HG03045 (cell line): ENCODE measurements around the gene IRGQ.
"Not testable (repeated sequence)": the region's sequence is repeated elsewhere in the genome, so short reads cannot be mapped to it uniquely, and the experiment has no call there.

Experiments used
- ATAC-seq: cut with Tn5 transposase; IDR thresholded peaks from one replicate; pipeline ENCODE4 v1.9.1; 2021; ENCODE audit warnings: mild to moderate bottlenecking, moderate library complexity; ENCODE audit not compliant: unreplicated experiment

Gene IRGQ

DNA sequence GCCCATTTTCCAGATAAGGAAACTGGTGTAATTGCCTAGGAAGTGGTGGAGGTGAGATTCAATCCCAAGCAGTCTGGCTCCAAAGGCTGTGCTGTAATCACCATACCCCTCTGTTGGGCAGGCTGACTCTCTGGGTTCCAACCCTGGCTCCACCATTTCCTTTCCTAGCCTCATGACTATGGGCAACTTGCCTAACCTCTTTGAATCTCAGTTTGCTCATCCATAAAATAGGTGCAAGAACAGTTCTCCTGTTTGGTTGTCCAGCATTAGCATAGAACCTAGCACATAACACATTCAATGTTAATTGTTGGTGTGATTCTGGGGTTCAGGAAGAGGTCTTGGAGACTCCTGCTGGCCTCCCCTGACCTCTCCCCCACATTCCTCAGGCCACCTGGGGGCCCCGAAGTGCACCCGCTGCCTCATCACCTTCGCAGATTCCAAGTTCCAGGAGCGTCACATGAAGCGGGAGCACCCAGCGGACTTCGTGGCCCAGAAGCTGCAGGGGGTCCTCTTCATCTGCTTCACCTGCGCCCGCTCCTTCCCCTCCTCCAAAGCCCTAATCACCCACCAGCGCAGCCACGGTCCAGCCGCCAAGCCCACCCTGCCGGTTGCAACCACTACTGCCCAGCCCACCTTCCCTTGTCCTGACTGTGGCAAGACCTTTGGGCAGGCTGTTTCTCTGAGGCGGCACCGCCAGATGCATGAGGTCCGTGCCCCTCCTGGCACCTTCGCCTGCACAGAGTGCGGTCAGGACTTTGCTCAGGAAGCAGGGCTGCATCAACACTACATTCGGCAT, 2.7 kb upstream of the IRGQ start:
- ATAC-seq = no peak

DNA sequence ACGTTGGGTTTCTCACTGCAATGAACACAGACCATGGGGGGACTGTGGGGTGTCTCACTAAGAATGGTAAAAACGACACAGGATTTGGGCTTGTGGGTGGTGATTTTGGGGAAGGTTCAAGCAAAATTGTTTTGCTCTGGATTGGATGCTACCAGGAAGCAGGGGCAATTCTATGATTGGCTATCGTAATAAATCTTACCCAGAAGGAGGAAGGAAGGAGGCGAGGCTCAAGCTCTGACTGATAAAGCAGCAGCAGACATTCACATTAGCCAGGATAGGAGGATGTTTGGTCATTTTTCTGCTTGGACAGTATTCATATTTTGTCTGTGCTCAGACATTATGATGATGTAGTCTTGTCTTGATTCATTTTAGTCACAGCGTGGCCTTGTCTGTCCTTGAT, 1.9 kb upstream of the IRGQ start:
- ATAC-seq = no peak

DNA sequence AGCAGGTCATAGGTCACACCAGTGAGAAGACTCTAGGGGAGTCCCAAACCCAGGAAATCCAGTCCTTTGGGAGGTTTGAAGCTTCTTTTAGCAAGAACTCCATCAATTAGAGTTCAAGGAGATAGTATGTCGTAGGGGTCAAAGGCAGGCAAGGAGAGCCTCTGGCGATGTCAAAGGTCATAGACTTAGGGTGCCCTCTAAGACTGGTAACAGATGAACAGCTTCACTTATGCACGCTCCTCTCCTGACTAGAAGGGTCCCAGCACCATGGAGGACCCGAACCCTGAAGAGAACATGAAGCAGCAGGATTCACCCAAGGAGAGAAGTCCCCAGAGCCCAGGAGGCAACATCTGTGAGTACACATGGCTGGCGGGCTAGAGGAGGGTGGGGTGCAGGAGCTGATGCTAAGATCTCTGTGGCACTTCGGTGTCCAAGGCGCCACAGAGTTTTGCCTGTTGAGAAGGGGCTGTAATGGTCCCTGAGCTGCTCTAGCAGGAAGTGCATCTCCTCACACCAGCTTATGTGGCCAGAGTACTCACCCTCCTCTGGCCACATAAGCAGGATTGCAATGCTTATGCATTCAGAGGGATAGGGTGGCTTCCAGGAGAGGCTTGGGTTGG, 1.0 kb upstream of the IRGQ start:
- ATAC-seq = no peak

DNA sequence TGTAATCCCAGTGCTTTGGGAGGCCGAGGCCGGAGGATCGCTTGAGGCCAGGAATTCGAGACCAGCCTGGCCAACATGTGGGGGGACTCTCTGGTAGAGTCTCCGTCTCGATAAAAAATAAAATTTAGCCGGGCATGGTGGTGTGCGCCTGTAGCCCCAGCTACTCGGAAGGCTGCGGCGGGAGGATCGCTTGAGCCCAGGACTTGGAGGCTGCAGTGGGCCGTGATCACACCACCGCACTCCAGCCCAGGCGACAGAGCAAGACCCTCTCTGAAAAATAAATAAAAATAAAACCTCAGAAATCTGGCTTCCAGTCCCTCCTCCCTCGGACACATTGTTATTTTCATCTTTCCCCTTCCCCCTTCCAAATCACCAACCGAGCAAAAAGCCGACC, 332 bp downstream of the IRGQ start:
- ATAC-seq = peak; percentile 9

DNA sequence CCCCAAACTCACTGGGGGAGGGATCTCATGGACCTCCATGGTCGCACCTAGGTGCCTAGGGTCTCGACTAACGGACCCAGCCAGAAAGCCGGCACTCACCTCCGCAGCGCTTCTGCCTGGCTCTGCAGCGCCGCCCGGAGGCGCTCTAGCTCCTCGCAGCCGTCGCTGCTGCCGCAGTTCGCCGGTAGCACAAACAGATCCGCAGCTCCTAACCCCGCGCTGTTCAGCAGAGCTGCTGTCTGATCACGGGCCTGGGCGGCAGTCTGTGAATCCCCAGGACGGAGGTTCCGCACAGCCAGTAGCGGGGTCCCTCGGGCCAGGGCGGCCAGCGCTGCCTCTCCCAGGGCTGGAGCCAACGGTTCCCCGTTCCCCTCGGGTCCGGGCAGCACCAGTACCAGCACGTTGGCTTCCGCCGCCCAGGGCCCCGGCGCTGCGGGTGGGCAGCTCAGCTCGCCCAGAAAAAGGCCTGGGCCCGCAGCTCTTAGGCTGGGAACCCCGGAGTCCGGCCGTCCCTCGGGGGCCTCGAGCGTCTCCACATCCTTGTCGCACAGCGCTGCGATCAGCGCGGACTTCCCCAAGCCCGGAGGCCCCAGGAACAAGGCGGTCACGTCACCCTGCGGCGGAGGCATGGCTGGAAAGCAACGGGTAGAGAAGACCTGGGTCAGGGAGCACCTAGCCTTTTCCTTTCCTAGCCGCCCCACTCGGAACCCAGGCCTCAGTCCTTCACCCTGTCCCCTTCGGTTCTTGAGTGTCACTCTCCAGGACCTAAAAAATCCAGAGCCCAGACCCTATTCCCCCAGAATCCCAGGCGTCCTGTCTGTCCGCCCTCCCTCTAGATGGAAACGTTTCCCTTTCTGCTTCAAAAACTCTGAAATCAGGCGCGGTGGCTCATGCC, 977 bp downstream of the IRGQ start:
- ATAC-seq = no peak

DNA sequence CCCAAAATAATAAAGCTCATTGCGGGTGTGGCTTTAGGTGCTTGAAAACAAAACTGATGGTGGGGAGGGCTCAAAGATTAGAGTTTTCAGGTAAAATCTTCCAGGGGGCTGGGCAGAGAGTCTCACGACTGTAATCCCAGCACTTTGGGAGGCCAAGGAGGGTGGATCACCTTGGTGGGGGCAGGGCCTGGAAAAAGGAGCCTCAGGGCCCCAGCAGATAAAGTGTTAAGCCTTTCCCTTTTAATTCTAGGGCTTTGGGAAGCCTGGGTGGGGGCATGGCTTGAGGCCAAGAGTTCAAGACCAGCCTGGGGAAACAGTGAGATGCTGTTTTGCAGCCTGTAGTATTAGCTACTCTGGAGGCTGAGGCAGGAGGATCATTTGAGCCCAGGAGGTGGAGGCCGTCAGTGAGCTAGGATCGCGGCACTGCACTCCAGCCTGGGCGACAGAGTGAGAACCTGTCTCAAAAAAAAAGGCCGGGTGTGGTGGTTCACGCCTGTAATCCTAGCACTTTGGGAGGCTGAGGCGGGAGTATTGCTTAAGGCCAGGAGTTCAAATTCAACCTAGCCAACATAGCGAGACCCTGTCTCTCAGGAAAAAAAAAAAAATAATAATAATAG, 1.7 kb downstream of the IRGQ start:
- ATAC-seq = no peak

DNA sequence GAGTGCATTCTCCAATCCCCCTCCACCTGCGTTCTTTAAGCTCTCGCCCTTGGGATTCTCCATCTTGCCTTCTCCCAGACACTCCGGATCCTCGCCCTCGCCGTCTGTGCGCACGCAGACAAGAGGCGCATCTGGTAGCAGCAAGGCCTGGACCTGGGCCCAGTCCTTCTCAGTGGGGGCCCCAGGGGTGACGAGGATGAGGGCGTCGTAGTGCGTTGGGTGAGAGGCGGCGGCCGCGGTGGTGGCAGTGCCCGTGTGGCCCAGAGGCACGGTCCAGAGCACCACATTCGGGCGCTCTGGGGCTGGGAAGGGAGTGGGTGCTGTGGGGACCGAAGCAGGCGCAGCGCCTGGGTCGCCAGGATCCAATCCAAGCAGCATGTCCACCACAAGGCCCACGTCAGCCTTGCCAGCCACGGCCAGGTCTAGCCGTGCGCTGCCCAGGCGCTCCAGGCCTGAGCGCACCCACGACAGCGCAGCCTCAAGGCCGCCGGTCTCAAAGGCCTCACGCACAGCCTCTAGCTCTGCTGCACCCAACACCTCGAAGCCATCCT, 3.1 kb downstream of the IRGQ start:
- no peak for ATAC-seq

DNA sequence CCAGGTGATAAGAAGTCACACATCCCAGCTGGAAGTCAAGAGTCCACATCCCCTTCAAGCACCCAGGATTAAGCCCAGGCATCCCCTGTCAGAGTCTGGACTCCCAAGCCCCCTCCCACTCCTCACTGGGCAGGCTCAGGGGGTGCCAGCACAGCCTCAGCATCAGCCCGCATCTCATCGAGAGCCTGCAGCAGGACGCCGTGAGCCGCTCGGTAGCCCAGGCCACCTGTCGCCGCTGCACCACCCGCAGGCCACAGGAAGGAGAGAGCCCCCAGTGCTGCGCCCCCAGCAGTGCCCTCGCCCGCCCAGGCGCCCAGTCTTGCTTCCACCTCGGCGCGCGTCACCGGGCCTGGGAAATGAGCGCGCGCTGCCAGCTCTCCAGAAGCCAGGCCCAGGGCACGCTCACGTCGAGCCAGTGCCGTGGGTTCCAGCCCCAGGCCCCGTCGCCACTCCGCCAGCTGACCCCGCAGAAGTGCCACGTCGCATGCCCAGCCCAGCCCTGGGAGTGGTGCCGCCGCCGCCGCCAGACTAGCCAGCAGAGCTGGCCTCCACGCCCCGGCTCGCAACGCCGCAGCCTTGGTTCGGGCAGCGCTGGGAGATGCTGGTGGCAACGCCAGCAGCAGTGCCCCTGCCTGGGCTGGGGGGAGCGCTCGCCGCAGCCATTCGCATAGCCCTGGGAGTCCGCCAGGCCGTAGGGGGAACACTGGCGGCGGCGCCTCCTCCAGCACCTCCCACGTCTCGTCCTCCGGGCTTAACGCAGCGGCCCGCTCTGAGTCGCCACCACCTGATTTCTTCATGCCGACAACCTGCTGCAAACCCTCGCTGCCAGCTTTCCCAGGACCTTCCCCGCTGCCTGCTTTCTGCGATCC, 3.8 kb downstream of the IRGQ start:
- no peak for ATAC-seq

DNA sequence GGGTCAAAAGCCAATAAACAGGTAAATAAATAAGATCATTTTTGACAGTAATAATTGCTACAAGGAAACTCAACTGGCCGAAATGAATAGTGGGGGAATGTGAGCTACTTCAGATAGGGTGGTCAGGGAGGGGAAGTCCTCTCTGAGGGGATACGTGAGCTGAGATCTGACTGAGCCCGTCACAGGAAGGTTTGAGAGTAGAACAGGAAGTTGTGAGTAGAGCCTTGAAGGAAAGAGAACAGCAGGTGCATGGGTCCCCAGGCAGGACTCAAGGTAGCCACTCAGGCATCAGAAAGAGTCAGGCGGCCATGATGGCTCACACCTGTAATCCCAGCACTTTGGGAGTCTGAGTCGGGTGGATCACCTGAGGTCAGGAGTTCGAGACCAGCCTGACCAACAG, 6.3 kb downstream of the IRGQ start:
- ATAC-seq = no peak

DNA sequence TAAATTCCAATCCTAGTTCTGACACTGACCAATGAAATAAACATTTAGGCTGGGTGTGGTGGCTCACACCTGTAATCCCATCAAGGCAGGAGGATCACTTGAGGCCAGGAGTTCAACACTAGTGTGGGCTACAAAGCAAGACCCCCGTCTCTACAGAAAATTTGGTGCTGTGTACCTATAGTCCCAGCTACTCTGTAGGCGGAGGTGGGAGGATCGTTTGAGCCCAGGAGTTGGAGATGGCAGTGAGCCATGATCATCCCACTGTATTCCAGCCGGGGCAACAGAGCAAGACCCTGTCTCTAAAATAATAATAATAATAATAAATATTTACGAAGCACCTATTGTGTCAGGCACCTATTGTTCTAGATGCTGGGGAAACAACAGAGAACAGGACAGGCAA, 6.7 kb downstream of the IRGQ start:
- no peak for ATAC-seq

DNA sequence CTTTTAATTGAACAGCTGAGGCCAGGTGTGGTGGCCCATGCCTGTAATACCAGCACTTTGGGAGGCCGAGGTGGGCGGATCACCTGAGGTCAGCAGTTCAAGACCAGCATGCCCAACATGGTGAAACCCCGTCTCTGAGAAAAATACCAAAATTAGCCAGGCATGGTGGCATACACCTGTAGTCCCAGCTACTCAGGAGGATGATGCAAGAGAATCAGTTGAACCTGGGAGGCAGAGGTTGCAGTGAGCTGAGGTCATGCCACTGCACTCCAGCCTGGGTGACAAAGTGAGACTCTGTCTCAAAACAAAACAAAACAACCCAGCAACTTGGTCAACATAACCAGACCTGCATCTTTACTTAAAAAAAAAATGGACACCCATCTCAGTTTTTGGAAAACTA, 8.9 kb downstream of the IRGQ start:
- not testable (repeated sequence) for ATAC-seq

DNA sequence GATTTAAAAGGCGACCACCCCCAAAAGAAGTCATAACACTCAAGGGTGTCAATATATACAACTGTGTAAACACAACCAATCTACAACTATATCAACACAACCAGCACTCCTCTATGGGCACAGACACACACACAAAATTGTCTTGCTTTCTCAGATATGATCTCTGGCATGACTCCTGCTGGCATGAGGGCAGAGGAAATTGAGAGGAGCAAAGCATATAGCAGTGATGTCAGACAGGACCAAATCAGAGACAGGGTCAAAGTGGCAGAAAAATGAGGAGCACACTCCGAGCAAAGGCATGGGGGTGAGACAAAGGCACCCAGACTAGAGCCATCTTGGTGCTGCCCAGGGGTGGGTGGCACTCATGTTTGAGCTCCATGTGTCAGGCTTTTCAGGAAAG, 9.6 kb downstream of the IRGQ start:
- ATAC-seq = no peak

DNA sequence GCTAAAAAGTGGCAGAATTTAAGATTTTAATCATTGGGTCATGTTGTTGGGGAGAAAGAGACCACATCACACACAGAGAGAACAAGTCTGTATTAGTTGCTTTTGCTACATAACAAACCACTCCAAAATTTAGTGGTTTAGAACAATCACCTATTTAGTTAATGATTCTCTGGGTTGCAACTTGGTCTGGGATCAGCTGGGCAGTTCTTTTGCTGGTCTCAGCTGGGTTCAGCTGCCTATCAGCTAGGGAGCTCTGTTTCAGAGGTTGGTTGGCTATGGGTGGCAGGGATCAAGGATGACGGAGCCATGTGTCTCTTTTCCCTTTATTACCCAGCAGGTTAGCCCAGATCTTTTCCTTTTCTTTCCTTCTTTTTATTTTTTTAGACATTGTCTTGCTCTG, 11.4 kb downstream of the IRGQ start:
- ATAC-seq = no peak

DNA sequence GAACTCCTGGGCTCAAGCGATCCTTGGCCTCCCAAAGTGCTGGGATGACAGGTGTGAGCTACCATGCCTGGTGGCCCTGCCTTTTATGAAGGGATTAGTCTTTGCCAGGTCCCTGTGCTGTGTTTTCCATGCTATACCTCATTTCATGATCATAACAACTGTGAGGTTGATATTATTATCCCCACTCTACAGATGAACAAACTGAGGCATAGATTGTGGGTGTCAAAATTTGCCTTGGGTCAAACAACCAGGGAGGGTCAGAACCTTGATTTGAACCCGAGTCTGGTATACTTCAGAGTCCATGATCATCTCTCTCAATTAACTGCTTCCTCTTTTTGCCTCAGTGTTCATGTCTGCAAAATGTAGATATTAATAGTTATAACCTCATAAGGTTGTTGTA, 13.4 kb downstream of the IRGQ start:
- no peak for ATAC-seq

DNA sequence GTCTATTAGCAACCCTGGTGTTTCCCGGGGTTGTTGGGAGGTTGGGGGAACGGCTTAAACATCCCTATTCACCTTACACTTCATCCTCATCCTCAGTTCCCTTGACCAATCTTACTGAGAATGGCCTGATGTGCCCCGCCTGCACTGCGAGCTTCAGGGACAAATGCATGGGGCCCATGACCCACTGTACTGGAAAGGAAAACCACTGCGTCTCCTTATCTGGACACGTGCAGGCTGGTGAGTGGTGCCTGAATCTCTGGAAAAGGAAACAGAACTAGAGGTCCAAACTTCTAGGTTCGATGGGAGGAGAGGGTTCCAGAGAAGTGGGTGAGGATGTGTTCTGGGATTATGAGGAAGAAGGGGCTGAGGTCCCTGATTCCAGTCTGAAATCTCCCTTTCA, 14.5 kb downstream of the IRGQ start:
- ATAC-seq = no peak

DNA sequence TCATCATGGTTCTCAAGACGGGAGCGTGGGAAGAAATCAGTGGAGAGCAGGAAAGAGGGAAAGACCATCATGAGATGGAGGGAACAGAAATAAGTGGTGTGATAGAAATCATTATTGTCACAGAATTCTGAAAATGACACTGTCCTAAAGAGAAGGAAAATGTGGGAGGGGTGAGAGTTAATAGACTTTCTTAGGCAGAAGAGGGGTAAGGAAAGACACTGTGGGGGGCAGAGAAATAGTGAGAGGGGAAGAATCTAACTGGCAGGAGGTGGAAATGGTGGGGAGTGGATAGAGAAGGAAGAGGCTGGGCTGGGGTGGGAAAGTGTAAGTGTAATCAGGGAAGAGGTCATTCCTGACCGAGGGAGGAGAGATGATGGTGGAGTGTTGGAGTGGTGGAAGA, 17.1 kb downstream of the IRGQ start:
- no peak for ATAC-seq

DNA sequence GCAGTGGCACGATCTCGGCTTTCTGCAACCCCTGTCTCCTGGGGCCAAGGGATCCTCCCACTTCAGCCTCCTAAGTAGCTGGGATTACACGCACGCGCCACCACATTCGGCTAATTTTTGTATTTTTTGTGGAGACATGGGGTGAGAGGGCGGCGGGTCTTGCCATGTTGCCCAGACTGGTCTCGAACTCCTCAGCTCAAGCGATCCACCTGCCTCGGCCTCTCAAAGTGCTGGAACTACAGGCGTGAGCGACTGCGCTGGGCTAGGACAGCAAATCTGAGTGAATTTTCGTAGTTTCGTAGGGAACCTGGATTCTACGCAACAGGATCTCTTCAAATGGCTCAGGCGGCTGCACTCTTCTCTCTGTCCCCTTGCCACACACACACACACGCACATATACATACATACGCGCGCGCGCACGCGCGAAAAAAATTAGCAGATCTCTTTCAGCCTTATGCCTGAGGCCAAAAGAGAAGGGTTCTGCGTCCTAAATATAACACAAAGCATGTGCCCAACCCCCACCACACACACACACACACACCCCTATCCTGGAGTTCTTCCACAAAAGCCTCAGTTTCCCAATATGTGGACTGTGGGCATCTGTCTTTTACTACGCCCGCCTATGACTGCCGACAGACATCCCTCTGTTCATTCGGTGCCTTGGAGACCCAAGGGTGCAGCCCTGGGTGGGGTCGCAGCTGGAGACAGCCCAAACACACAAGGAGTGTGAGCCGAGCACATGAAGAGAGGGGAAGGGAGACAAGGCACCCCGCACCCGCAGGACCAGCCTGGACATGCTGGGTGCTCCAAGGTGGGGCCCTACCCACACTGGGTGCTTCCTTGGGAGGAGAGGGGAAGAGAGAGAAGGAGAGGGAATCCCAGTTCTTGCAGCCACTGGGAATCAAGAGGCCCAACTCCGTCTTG, 19.7 kb downstream of the IRGQ start:
- no peak for ATAC-seq

DNA sequence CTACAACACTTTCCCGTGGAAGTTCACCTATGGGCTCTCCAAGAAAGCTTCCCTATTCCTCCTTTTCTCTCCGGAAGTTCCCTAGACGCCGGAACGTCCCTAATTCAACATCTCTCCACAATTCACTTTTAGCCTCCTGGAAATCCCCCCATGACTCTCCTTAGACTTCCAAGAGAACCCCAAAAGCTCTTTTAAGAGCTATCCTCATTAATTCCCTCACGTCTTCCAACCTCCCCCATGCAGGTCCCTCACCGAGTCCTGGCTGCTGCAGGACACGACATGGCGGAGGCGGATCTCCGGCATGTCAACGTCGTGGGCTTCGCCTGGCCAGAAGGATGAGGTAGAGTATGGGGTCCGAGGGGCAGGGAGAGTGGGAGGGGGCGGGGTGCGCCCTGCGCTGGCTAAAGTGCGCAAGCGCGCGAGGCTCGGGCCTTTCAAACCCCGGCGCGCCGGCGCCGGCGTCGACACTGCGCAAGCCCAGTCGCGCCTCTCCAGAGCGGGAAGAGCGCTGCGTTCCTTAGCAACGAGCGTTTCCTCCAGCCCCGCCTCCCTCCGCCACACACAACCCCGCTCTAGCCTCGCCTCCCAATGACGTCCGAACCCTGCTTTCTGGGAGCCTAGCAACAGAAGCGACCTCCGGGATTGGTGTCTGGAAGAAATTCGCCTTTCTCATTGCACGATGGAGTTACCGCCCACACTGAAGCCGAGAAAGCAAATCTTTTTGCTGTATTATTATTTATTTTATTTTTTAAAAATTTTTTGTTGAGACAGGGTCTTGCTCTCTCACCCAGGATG, 20.6 kb downstream of the IRGQ start, which contains the start of the genes PINLYP and XRCC1:
PINLYP (plus strand) TSS at position 646 of the 795 bp plus-strand sequence. CDS start 1,391 bp downstream, outside the sequence.
XRCC1 (minus strand) TSS at position 372 of the 795 bp plus-strand sequence; CDS start at position 303, 69 bp downstream.
- peak; percentile 92 for ATAC-seq
